KOPT-K1 (cell line): ENCODE data around the gene C17orf100.
"Not testable (repeated sequence)": the region's sequence is repeated elsewhere in the genome, so short reads cannot be mapped to it uniquely, and the experiment has no call there.

Experiments
- H3K27ac ChIP-seq: fragments of 200-600 bp; sonication (generic); 2 replicates; pipeline ENCODE4 v1.5.1; 2016; ENCODE audit warnings: antibody characterized with exemption, mild to moderate bottlenecking, low read depth, low read length; ENCODE audit not compliant: poor library complexity, severe bottlenecking
- H3K36me3 ChIP-seq: fragments of 200-600 bp; sonication (generic); 2 replicates; pipeline ENCODE4 v1.5.1; 2017; ENCODE audit warnings: antibody characterized with exemption, mild to moderate bottlenecking, low read length, moderate library complexity; ENCODE audit not compliant: insufficient read depth
- H3K9me3 ChIP-seq: fragments of 200-600 bp; sonication (generic); 2 replicates; pipeline ENCODE4 v1.5.1; 2017; ENCODE audit warnings: antibody characterized with exemption, low read length, mild to moderate bottlenecking; ENCODE audit not compliant: insufficient read depth, poor library complexity, severe bottlenecking

The C17orf100 gene

DNA sequence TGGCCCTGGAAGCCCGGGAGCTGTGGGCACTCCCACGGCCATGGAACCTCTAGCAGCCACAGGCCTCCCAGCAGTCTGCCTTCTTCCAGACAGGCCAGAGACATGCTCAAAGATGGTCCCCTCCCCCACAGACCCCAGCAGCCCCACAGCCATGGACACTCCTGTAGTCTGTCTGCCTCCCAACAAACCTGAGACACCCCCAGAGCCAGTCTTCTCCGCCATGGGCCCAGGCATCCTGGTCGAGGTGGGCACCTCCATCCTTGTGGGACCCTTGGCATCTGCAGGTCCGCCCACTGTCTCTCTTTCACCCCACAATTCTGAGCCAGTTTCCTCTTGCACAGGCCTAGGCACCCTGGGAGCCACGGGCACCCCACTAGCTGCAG, 14.1 kb upstream of the C17orf100 start:
- Histone ChIP-seq H3K9me3 (no peaks in the 10 kb centered on the region), H3K27ac (no peak overlapping the region), H3K36me3 (peaks cover 32% of the 10 kb centered on the region)

DNA sequence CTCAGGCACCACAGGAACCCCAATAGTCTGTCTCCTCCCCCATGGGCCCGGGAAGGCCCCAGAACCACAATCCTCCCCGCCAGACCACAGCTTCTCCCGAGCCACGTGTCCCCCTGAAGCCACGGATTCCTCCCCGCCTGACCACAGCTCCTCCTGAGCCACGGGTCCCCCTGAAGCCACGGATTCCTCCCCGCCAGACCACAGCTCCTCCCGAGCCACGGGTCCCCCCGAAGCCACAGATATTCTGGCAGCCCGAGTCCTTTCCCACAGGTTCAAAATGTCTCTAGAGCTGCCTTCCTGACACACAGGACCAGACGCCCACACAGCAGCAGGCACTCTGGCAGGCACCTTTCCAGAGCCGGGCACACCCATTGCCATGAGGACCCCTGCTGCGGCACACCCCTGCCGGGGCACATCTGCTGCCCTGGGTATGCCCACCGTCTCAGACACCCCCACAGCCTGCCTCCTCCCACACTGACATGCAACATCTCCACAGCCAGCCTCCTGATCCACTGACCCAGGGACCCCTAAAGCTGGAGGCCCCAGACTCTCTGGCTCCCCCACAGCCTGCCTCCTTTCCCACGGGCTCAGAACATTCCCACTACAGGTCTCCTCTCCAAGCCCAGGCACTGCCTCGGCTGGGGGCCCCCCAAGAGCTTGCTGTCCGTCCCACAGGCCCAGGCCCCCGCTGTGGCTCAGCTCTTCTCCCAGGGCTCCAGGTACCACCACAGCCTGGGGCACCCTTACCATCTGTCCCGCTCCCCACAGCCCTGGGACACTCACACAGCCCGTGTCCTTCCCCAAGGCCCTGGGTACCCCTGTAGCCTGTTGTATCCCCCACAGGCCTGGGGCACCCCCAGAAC, 13.3 kb upstream of the C17orf100 start:
- Histone ChIP-seq H3K27ac (peak overlapping the region; percentile 4), H3K9me3 (no peaks in the 10 kb centered on the region), H3K36me3 (peaks cover 32% of the 10 kb centered on the region)

DNA sequence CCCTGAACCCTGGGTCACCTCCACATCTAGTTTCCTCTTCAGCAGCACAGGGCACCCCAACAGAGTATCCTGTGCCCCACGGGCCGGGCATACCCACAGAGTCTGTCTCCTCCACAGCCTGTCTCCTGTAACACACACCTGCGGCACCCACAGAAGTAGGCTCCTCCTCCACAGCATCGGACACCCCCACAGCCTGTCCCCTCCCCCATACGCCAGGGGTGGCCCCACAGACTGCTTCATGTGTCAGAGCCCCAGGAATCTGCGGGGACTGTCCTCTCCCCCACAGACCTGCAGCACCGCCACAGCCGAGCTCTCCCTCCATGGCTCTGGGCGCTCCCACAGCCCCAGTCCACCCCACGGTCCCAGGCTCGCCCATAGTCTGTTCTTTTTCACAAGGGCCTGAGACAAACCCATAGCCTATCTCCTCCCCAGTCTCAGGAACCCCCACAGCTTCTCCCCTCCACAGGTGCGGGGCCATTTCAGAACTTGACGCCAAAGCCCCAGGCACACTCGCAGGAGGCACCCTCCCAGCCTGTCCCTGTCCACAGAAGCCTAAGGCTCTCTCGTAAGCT, 12.5 kb upstream of the C17orf100 start:
- no peaks in the 10 kb centered on the region for H3K9me3 ChIP-seq
- H3K36me3 ChIP-seq, result peaks cover 32% of the 10 kb centered on the region
- H3K27ac ChIP-seq, result peak overlapping the region; percentile 91

DNA sequence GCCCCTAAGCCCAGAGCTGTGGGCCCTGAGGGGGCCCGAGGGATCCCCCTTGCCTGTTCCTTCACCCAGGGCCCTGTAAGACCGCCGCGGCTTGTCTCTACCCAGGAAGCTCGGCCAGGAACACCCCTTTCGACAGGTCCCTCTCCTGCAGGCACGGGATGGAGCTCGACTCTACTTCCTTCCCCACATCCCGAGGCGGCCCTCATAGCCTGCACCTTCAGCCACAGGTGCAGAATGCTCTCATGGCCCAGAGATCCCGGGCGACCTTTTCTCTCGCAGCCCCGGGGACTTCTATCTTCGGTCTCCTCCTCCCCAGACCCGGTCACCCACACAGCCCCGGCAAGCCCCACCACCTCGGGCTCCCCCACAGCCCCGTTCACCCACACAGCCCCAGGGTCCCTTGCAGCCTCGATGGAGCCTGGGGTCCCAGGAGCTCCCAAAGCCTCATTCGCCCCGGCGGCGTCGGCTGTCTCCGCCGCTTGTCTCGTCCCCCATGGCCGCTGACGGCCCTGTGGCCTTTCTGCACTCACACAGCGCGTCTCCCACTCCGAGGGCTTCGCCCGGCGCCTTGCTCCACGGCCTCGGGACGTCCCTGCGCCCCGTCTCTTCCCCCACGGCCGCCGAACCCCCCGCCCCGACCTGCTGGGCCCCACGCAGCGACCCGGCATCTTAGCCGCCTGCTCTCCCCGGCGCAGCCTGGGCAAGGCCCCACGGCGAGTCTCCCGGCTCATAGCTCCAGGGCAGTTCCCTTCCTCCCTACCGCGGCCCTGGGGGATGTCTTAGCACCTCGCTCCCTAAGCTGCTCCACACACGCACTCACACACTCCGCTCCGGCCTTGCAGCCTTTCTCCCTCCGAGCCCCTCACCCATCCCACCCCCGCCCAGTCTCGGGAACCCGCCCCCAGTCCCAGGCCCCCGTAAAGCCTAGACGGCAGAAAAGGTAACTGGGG, 11.7 kb upstream of the C17orf100 start:
- Histone ChIP-seq H3K36me3 (peaks cover 33% of the 10 kb centered on the region), H3K9me3 (no peaks in the 10 kb centered on the region), H3K27ac (peak overlapping the region; percentile 91)

DNA sequence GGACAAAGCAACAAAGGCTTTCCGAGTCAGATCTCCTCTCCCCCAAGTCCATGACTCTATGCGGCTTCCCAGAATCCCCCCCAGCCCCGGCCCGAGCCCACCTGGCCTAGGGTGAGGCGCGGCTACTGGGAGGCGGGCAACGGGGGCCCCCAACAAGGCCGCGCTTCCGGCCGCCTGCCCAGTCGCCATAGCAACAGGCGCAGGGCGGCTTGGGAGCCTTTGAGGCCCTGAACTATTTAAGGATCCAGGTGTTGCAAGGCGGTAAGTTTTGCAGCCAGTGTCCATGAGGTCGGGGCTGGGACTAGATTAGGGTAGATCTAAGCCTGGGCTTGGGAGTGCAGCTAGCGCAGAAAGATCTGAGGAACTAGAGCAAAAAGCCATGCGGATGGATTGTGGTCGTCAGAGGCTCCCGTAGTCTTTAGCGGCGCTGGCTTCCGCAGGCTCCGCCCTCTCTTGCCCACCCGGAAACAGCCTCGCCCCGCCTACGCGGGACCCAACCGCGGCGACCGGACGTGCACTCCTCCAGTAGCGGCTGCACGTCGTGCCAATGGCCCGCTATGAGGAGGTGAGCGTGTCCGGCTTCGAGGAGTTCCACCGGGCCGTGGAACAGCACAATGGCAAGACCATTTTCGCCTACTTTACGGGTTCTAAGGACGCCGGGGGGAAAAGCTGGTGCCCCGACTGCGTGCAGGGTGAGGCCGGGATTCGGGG, 10.9 kb upstream of the C17orf100 start, which contains the start of the genes KIAA0753 and TXNDC17:
KIAA0753 (minus strand) TSS at position 176 of the 711 bp plus-strand sequence. CDS start 5,608 bp downstream, outside the sequence.
TXNDC17 (plus strand) TSS at position 525 of the 711 bp plus-strand sequence; CDS start at position 548, 23 bp downstream.
- Histone ChIP-seq H3K27ac (peak within 1 kb of the TSS; percentile 91), H3K9me3 (no peaks in the 10 kb centered on the region), H3K36me3 (peaks cover 36% of the 10 kb centered on the region)

DNA sequence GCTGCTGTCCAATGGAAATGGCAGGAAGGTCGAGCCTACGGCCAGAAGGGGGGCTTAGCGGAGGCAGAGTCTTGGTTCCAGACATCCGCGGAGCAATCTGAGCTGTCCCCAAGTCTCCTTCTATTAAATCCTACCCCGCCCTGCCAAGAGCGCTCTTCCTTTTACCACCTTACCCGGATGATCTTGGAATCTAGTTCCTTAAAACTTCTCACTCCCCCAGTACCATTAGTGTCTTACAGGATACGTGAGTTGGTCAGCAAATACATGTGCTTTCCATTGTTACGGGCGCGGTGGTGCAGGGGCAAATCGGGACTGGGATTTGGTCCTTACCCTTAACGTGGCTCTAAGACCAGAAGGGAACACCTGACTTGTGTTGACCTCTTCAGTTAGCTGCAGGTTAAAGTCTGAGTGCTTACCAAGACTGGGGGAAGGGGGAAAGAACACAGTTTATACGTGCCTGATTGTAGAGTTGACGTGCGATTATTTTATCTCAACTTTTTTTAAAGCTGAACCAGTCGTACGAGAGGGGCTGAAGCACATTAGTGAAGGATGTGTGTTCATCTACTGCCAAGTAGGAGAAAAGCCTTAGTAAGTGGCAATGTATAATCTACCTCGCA, 10.2 kb upstream of the C17orf100 start:
- H3K9me3 ChIP-seq, result no peaks in the 10 kb centered on the region
- peak overlapping the region; percentile 91 for H3K27ac ChIP-seq
- peaks cover 42% of the 10 kb centered on the region for H3K36me3 ChIP-seq

DNA sequence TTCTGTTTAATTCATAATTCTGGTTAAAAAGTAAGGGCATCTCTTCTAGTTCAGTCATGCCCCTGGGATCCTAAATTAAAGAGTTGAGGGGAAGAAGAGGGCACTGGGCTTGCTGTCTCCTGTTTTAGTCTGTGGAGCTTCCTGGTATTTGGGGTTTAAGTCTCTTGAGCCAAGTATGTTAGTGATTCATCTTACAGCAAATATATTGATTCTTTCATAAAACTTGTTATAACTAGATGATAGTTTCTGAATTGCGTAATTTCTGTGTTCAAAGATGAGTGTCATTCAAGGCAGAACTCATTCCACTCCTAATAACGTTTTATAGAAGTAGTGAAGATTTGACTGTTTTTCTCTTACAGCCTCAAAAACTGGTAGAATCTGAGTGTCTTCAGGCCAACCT, 9.0 kb upstream of the C17orf100 start:
- peaks cover 53% of the 10 kb centered on the region for H3K36me3 ChIP-seq
- no peak overlapping the region for H3K27ac ChIP-seq
- no peaks in the 10 kb centered on the region for H3K9me3 ChIP-seq

DNA sequence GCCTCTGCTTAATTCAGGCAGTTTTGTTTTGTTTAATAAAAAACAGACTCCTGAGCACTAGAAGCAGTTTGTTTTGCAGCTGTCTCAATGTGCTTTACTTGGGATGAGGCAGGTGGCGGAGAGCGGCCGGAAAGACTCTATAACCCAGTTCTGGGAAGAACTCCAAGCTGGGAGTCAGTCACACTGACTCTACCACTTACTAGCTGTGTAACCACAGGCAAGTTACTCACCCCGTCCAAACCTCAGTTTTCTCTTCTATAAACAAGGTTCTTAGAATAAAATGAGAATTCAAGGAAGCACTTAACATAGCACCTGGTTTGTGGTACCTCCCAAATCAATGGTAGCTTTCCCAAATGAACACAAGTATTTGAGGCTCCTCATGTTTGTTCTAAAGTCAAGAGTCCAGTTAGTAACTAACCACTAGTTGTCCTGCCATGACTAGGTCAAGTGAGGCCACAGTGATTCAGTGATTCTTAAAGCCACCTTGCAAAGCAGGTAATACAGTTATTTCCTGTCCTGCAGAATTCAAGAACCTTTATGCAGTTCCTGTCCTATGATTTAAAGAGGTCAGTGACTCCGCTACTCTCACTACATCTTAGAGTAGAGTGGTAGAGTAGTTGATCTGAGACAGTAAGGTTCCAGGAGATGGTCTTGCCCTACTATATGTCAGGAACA, 8.0 kb upstream of the C17orf100 start:
- no peaks in the 10 kb centered on the region for H3K9me3 ChIP-seq
- H3K36me3 ChIP-seq, result peaks cover 63% of the 10 kb centered on the region
- no peak overlapping the region for H3K27ac ChIP-seq

DNA sequence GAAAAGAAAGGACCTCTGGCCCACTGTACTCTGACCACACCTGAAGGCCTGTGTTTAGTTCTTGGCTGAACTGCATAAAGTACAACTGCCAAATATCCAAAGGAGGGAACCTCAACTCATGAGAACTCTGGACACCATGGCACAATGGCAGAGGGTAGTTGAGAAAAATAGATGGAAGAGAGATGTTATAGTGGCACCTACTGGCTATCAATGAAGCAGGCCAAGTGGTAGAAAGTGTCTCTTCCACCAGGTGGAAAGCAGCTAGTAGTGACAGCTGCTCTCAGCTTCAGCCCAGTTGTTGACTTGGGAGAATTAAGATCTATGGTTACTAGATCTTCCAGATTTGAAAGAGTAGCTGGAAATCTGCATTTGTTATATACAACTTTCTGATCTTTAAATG, 3.4 kb upstream of the C17orf100 start:
- H3K9me3 ChIP-seq, result no peaks in the 10 kb centered on the region
- H3K27ac ChIP-seq, result no peak overlapping the region
- peaks cover 63% of the 10 kb centered on the region for H3K36me3 ChIP-seq

DNA sequence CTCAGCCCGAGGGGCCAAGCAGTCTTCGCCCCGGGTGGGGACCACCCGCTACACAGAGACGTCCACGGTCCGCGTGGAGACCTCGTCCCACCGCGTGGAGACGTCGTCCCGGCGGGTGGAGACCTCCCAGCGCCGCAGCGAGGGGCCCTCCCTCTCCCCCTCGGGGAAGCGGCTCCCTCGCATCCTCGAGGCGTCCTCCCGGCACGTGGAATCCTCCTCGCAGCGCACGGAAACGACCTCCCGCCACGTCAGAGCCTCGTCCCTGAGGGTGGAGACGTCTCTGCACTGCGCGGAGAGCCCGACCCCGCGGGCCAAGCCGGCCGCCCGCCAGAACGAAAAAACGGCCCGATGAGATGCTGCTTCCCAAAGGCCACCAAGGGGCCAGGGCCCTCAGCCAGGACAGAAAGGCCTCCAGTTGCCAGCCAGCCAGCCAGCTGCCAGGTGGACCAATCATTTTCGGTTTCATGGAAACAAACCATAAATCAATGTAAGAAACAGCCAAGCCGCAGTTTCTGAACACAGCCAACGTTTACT, 424 bp downstream of the C17orf100 start:
- Histone ChIP-seq H3K36me3 (peaks cover 27% of the 10 kb centered on the region), H3K9me3 (no peaks in the 10 kb centered on the region), H3K27ac (peak overlapping the region; percentile 71)

DNA sequence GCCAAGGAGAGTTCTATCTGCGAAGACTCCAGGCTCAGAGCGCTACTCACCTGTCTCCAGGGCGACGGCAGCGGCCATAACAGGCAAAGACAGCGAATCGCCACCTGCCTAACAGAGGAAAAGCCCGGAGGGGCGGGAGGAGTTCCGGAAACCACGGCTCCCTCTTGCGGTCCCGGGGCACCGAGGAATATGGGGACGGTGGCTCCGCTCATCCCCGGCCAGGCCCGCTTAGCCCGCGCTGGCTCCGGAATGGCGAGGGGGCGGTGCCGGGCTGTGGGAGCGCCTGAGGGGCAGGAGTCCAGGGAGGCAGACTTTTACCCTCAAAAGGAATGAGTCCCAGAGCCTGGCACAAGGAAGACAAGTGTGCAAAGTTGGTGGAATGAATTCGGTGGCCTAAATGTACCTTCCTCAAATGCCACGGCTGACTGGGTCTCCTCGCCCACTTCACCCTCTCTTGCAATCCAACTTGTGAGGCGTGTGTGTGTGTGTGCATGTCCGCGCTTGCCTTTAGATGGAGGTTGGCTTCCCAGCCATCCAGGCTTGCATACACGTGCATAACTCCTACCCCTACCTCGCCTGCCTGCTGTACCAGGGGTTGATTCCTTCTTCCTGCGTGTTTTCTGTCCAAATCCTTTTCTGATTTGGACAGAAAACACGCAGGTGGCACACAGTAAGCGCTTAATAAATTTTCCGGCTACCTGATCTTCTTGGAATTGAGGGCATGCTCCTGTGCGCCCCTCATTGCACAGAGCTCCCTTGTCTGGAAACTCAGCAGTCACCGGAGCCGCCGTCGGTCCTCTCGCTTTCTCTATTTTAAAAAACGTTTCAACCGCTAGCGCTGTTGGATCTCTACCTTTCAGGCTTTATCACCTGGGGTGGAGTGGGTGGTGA, 3.5 kb downstream of the C17orf100 start:
- Histone ChIP-seq H3K9me3 (no peaks in the 10 kb centered on the region), H3K27ac (no peak overlapping the region), H3K36me3 (no peaks in the 10 kb centered on the region)

DNA sequence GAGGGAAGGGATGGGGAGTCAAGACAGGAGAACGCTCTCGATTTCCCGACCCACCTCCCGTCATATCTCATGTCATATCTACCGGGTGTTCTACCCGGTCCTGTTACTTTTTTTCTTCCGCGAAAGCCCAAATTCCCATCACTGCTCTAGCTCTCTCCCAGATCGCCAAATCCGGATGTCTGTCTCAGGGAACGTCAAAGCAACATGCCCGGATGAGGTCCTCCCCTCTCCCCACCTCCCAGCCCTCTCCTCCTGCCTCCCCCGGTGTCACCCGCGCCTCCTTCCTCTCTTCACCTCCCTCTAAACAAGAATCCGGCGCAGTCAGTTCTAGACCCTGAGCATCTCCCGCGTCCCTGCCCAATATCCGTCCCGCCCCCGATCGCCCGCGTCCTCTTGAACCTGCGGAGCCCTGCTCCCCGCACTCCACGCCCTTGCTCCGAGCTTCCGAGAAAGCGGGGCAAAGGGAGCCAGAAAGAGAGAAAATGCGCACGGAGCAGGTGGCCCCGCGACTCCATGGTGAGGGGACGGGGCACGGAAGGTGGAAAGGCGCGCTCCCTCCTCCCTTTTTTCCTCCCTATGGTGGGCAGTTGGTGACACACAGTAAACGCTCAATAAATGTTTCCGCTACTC, 4.3 kb downstream of the C17orf100 start:
- H3K9me3 ChIP-seq, H3K27ac ChIP-seq: not testable (repeated sequence)

More for the DNA sequence above, 4.3 kb downstream of the C17orf100 start:
- H3K36me3 ChIP-seq, result not testable (repeated sequence)
